Measurements from ENCODE around the gene KCNJ16. TPM values are rescaled to one million over a fixed set of nuclear protein-coding genes. Genes with fewer than 3 reads are reported as not detected.

KCNJ16 gene
- total RNA-seq, 1 experiment from 2014 or later = not detected

GRCh38 chr17:70099884-70100283 lies 24.9 kb downstream of the KCNJ16 start:
- intact Hi-C loops (cut with micrococcal nuclease; ENCODE audit: unreplicated experiment) = no loop called here
- no TSS peak for BruUV-seq (replicated peaks)
- POLR2A ChIA-PET (ENCODE audit: low non-redundant PET) = no interaction called here

GRCh38 chr17:70100983-70101382 lies 26.0 kb downstream of the KCNJ16 start:
- no peak overlapping the region for H3K4me3 ChIP-seq (ENCODE audit: low read depth, low read length, poor library complexity, severe bottlenecking)
- no peaks in the 10 kb centered on the region for H3K36me3 ChIP-seq (ENCODE audit: insufficient read depth, low read length, poor library complexity, severe bottlenecking)
- H3K27ac ChIP-seq (ENCODE audit: low read depth, low read length, poor library complexity, severe bottlenecking) = no peak overlapping the region
- DNase-seq (ENCODE audit: low spot score) = no peak
- ChIA-PET CTCF (no interaction called here), POLR2A (ENCODE audit: low non-redundant PET) (no interaction called here)
- intact Hi-C loops (cut with micrococcal nuclease; ENCODE audit: unreplicated experiment) = no loop called here
- TF ChIP-seq CTCF (conservative IDR thresholded peaks at IDR 0.05; ENCODE audit: low read depth, low read length) = no peak
- no peak for TF ChIP-seq EZH2 (IDR thresholded peaks at IDR 0.05; ENCODE audit: borderline replicate concordance, low read depth, low read length, poor library complexity, severe bottlenecking)
- H3K27me3 ChIP-seq (replicated peaks; ENCODE audit: insufficient read depth, low read depth, low read length, poor library complexity) = peaks cover 27% of the 10 kb centered on the region
- no peaks in the 10 kb centered on the region for H3K4me1 ChIP-seq (ENCODE audit: insufficient read depth, low read length, poor library complexity, severe bottlenecking)
- BruUV-seq (replicated peaks) = no TSS peak
- no peaks in the 10 kb centered on the region for H3K9me3 ChIP-seq (ENCODE audit: low read depth, low read length, poor library complexity, severe bottlenecking)

More at GRCh38 chr17:70099884-70100283, 24.9 kb downstream of the KCNJ16 start:
- no peaks in the 10 kb centered on the region for H3K4me1 ChIP-seq (ENCODE audit: insufficient read depth, low read length, poor library complexity, severe bottlenecking)
- no peaks in the 10 kb centered on the region for H3K9me3 ChIP-seq (ENCODE audit: low read depth, low read length, poor library complexity, severe bottlenecking)
- H3K27ac ChIP-seq (ENCODE audit: low read depth, low read length, poor library complexity, severe bottlenecking) = no peak overlapping the region
- H3K36me3 ChIP-seq (ENCODE audit: insufficient read depth, low read length, poor library complexity, severe bottlenecking) = no peaks in the 10 kb centered on the region
- DNase-seq (ENCODE audit: low spot score) = no peak
- no peak for TF ChIP-seq CTCF (conservative IDR thresholded peaks at IDR 0.05; ENCODE audit: low read depth, low read length)
- no peak for TF ChIP-seq EZH2 (IDR thresholded peaks at IDR 0.05; ENCODE audit: borderline replicate concordance, low read depth, low read length, poor library complexity, severe bottlenecking)
- H3K27me3 ChIP-seq (replicated peaks; ENCODE audit: insufficient read depth, low read depth, low read length, poor library complexity) = peaks cover 30% of the 10 kb centered on the region
- no peak overlapping the region for H3K4me3 ChIP-seq (ENCODE audit: low read depth, low read length, poor library complexity, severe bottlenecking)
- CTCF ChIA-PET = no interaction called here

- no peaks in the 10 kb centered on the region for H3K36me3 ChIP-seq (ENCODE audit: insufficient read depth, low read length, poor library complexity, severe bottlenecking)
- H3K9me3 ChIP-seq (ENCODE audit: low read depth, low read length, poor library complexity, severe bottlenecking) = no peaks in the 10 kb centered on the region
- intact Hi-C loops (cut with micrococcal nuclease; ENCODE audit: unreplicated experiment) = no loop called here
- DNase-seq (ENCODE audit: low spot score) = no peak
- ChIA-PET CTCF (no interaction called here), POLR2A (ENCODE audit: low non-redundant PET) (no interaction called here)
- no peak overlapping the region for H3K27ac ChIP-seq (ENCODE audit: low read depth, low read length, poor library complexity, severe bottlenecking)
- TF ChIP-seq EZH2 (IDR thresholded peaks at IDR 0.05; ENCODE audit: borderline replicate concordance, low read depth, low read length, poor library complexity, severe bottlenecking) (no peak), CTCF (conservative IDR thresholded peaks at IDR 0.05; ENCODE audit: low read depth, low read length) (no peak)
- no TSS peak for BruUV-seq (replicated peaks)
- no peak overlapping the region for H3K4me3 ChIP-seq (ENCODE audit: low read depth, low read length, poor library complexity, severe bottlenecking)
- no peaks in the 10 kb centered on the region for H3K4me1 ChIP-seq (ENCODE audit: insufficient read depth, low read length, poor library complexity, severe bottlenecking)
- peaks cover 27% of the 10 kb centered on the region for H3K27me3 ChIP-seq (replicated peaks; ENCODE audit: insufficient read depth, low read depth, low read length, poor library complexity)
These were observed 27.5 kb downstream of the KCNJ16 start for GRCh38 chr17:70102531-70102930.

Measured in A673 (cell line).